Measurements from ENCODE around the gene TMEM161A. TPM values are rescaled to one million over a fixed set of nuclear protein-coding genes. Genes with fewer than 3 reads are reported as not detected.

The TMEM161A gene
- total and polyA plus RNA-seq, 9 of the 15 experiments (the other 6 are each of a cell fraction or from before 2014, with no cell fraction given), result 0.63 to 92.3 (median 38.9) TPM

- no peak for TF ChIP-seq ELK3 (CRISPR knock-in tag; IDR thresholded peaks at IDR 0.05)
- TF ChIP-seq KAT7 (CRISPR knock-in tag; IDR thresholded peaks at IDR 0.05; ENCODE audit: borderline replicate concordance), result no peak
- TF ChIP-seq ELF1 (tag; IDR thresholded peaks at IDR 0.05), result no peak
- no peak for TF ChIP-seq ZNF780A (CRISPR knock-in tag; IDR thresholded peaks at IDR 0.05)
- TF ChIP-seq, protein P1, sequence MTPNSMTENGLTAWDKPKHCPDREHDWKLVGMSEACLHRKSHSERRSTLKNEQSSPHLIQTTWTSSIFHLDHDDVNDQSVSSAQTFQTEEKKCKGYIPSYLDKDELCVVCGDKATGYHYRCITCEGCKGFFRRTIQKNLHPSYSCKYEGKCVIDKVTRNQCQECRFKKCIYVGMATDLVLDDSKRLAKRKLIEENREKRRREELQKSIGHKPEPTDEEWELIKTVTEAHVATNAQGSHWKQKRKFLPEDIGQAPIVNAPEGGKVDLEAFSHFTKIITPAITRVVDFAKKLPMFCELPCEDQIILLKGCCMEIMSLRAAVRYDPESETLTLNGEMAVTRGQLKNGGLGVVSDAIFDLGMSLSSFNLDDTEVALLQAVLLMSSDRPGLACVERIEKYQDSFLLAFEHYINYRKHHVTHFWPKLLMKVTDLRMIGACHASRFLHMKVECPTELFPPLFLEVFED (CRISPR knock-in tag; conservative IDR thresholded peaks at IDR 0.05), result no peak
- TF ChIP-seq, protein P2, sequence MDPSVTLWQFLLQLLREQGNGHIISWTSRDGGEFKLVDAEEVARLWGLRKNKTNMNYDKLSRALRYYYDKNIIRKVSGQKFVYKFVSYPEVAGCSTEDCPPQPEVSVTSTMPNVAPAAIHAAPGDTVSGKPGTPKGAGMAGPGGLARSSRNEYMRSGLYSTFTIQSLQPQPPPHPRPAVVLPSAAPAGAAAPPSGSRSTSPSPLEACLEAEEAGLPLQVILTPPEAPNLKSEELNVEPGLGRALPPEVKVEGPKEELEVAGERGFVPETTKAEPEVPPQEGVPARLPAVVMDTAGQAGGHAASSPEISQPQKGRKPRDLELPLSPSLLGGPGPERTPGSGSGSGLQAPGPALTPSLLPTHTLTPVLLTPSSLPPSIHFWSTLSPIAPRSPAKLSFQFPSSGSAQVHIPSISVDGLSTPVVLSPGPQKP (CRISPR knock-in tag; IDR thresholded peaks at IDR 0.05), result no peak
- TF ChIP-seq SOX6 (IDR thresholded peaks at IDR 0.05), result no peak
- TF ChIP-seq ZNF766 (CRISPR knock-in tag; conservative IDR thresholded peaks at IDR 0.05), result no peak
- TF ChIP-seq, protein P3, sequence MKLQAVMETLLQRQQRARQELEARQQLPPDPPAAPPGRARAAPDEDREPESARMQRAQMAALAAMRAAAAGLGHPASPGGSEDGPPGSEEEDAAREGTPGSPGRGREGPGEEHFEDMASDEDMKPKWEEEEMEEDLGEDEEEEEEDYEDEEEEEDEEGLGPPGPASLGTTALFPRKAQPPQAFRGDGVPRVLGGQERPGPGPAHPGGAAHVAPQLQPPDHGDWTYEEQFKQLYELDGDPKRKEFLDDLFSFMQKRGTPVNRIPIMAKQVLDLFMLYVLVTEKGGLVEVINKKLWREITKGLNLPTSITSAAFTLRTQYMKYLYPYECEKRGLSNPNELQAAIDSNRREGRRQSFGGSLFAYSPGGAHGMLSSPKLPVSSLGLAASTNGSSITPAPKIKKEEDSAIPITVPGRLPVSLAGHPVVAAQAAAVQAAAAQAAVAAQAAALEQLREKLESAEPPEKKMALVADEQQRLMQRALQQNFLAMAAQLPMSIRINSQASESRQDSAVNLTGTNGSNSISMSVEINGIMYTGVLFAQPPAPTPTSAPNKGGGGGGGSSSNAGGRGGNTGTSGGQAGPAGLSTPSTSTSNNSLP (IDR thresholded peaks at IDR 0.05; ENCODE audit: borderline replicate concordance, low read depth, low read length), result no peak
- TF ChIP-seq GABPB1 (CRISPR knock-in tag; IDR thresholded peaks at IDR 0.05), result no peak
These were observed 50.6 kb downstream of the TMEM161A start (continued) for GRCh38 chr19:19087676-19088075.
